ENCODE data around the gene HOXC6. TPM values are rescaled to one million over a fixed set of nuclear protein-coding genes. Genes with fewer than 3 reads are reported as not detected.

The HOXC6 gene
- total RNA-seq, 2 experiments from 2014 or later = not detected

Other genes with a start within 250 kb of the HOXC6 start
- not detected for gene HOXC13, start 89.6 kb upstream of the HOXC6 start, total RNA-seq
- not detected for gene HOXC12, start 73.5 kb upstream of the HOXC6 start, total RNA-seq
- not detected for gene HOXC11, start 55.3 kb upstream of the HOXC6 start, total RNA-seq
- not detected for gene HOTAIR, start 53.5 kb upstream of the HOXC6 start, total RNA-seq
- gene HOXC10, start 43.3 kb upstream of the HOXC6 start, total RNA-seq = not detected
- not detected for gene HOXC9, start 28.3 kb upstream of the HOXC6 start, total RNA-seq
- gene HOXC8, start 19.5 kb upstream of the HOXC6 start, total RNA-seq = not detected
- not detected for gene HOXC5, start 4.6 kb downstream of the HOXC6 start, total RNA-seq
- gene HOXC4, start 25.4 kb downstream of the HOXC6 start, total RNA-seq = 1 to 10 TPM; 1.0 to 1.3 TPM
- gene SMUG1, start 160.5 kb downstream of the HOXC6 start, total RNA-seq = 10 to 100 TPM; 23.6 TPM